Activated naive CD8-positive, alpha-beta T cell treated with anti-CD3 and anti-CD28 coated beads, Interleukin-2, amount 10 ng/mL, durations not matched to agents 7 days and 5 days (primary cell): ENCODE measurements around the gene UBE2C. TPM values are rescaled to one million over a fixed set of nuclear protein-coding genes. Genes with fewer than 3 reads are reported as not detected.
"Not testable (repeated sequence)": the region's sequence is repeated elsewhere in the genome, so short reads cannot be mapped to it uniquely, and the experiment has no call there.

Experiments
- ATAC-seq: fragments of 150-1000 bp; cut with Tn5 transposase; one replicate; pipeline ENCODE4 v1.10.0; 2021; ENCODE audit warnings: low read depth, moderate library complexity
- POLR2A ChIA-PET: fragments of 350-600 bp; sonication (Branson Sonifier 250); formaldehyde crosslinking; loops from one replicate; lab custom pipeline; 2021; ENCODE audit warnings: antibody characterized with exemption; lab: Charles Lee
- DNase-seq: peaks from one replicate; pipeline ENCODE4 v3.0.0; 2021
- H3K27ac Mint-ChIP-seq: one replicate; pipeline ENCODE4 v1.8.0; 2022; ENCODE audit warnings: mild to moderate bottlenecking, mixed read lengths
- H3K27me3 Mint-ChIP-seq: one replicate; pipeline ENCODE4 v1.8.0; 2022; ENCODE audit warnings: mild to moderate bottlenecking, moderate library complexity, mixed read lengths
- H3K36me3 Mint-ChIP-seq: one replicate; pipeline ENCODE4 v1.8.0; 2021; ENCODE audit warnings: mild to moderate bottlenecking, mixed read lengths
- H3K4me1 Mint-ChIP-seq: one replicate; pipeline ENCODE4 v1.8.0; 2021; ENCODE audit warnings: mixed read lengths
- H3K4me3 Mint-ChIP-seq: one replicate; pipeline ENCODE4 v1.8.0; 2022; ENCODE audit warnings: mild to moderate bottlenecking, moderate library complexity, mixed read lengths
- H3K9me3 Mint-ChIP-seq: one replicate; pipeline ENCODE4 v1.8.0; 2021; ENCODE audit warnings: mixed read lengths
- total RNA-seq, 2 experiments: library from RNA; stranded (reverse); gene quantifications; one replicate each; pipeline ENCODE4 v1.2.3, GENCODE V29; 2021

Gene UBE2C
- 100 to 1,000 TPM; 153 to 154 TPM for total RNA-seq

GRCh38 chr20:45812157-45813005, at the start of gene UBE2C:
TSS of gene UBE2C (plus strand) at chr20:45812644. CDS start at chr20:45812696, 52 bp downstream.
- DNase-seq (peak; percentile 92), ATAC-seq (peak; percentile 100)
- POLR2A ChIA-PET, result interaction anchor here (0.7 to 3.3 kb wide), 13 partner anchors 10 to 396 kb away, joined by 3 to 25 read pairs (median 6); partner anchors contain the start of genes ACOT8, CTSA, DNTTIP1 and NEURL2
- H3K27me3 Mint-ChIP-seq, result no peaks in the 10 kb centered on the region
- no peaks in the 10 kb centered on the region for H3K9me3 Mint-ChIP-seq
- H3K4me1 Mint-ChIP-seq, result peaks cover 23% of the 10 kb centered on the region
- peaks cover 47% of the 10 kb centered on the region for H3K36me3 Mint-ChIP-seq
- H3K27ac Mint-ChIP-seq, result peak within 1 kb of the TSS; percentile 87
- H3K4me3 Mint-ChIP-seq, result peak within 1 kb of the TSS; percentile 92

GRCh38 chr20:45764618-45765282, 47.7 kb upstream of the UBE2C start:
- POLR2A ChIA-PET, ATAC-seq, H3K27me3 Mint-ChIP-seq, DNase-seq, H3K36me3 Mint-ChIP-seq, H3K9me3 Mint-ChIP-seq, H3K4me3 Mint-ChIP-seq, H3K4me1 Mint-ChIP-seq, H3K27ac Mint-ChIP-seq: not testable (repeated sequence)

GRCh38 chr20:45765307-45765875, 47.1 kb upstream of the UBE2C start:
- H3K27ac Mint-ChIP-seq, result no peak overlapping the region
- H3K9me3 Mint-ChIP-seq, result no peaks in the 10 kb centered on the region
- POLR2A ChIA-PET, result no interaction called here
- DNase-seq (no peak), ATAC-seq (no peak)
- H3K4me1 Mint-ChIP-seq, result peaks cover 2% of the 10 kb centered on the region
- H3K36me3 Mint-ChIP-seq, result no peaks in the 10 kb centered on the region
- H3K27me3 Mint-ChIP-seq, result peaks cover 6% of the 10 kb centered on the region
- no peak overlapping the region for H3K4me3 Mint-ChIP-seq

- no peaks in the 10 kb centered on the region for H3K36me3 Mint-ChIP-seq
- no peak overlapping the region for H3K4me3 Mint-ChIP-seq
- H3K4me1 Mint-ChIP-seq, result peaks cover 3% of the 10 kb centered on the region
- POLR2A ChIA-PET, result no interaction called here
- H3K9me3 Mint-ChIP-seq, result no peaks in the 10 kb centered on the region
- DNase-seq (no peak), ATAC-seq (no peak)
- H3K27me3 Mint-ChIP-seq, result peaks cover 6% of the 10 kb centered on the region
- no peak overlapping the region for H3K27ac Mint-ChIP-seq
These were observed 46.5 kb upstream of the UBE2C start for GRCh38 chr20:45765980-45766379.

GRCh38 chr20:45768479-45768878, 44.0 kb upstream of the UBE2C start:
- H3K27me3 Mint-ChIP-seq, result peaks cover 2% of the 10 kb centered on the region
- H3K4me3 Mint-ChIP-seq, result no peak overlapping the region
- POLR2A ChIA-PET, result interaction anchor here (0.7 kb wide), 1 partner anchor 164 kb away, joined by 3 read pairs; no protein-coding TSS in a partner anchor
- DNase-seq (no peak), ATAC-seq (no peak)
- H3K36me3 Mint-ChIP-seq, result no peaks in the 10 kb centered on the region
- H3K9me3 Mint-ChIP-seq, result no peaks in the 10 kb centered on the region
- no peak overlapping the region for H3K27ac Mint-ChIP-seq
- peaks cover 2% of the 10 kb centered on the region for H3K4me1 Mint-ChIP-seq

GRCh38 chr20:45771182-45771759, 41.2 kb upstream of the UBE2C start:
- POLR2A ChIA-PET, result interaction anchor here (0.6 to 1.2 kb wide), 6 partner anchors 315 to 452 kb away, joined by 3 to 6 read pairs (median 3); partner anchors contain the start of gene SYS1
- peak; percentile 80 for DNase-seq
- Mint-ChIP-seq H3K27ac (no peak overlapping the region), H3K9me3 (no peaks in the 10 kb centered on the region), H3K36me3 (no peaks in the 10 kb centered on the region), H3K4me1 (peaks cover 2% of the 10 kb centered on the region), H3K27me3 (peaks cover 3% of the 10 kb centered on the region), H3K4me3 (no peak overlapping the region)
- ATAC-seq, result peak; percentile 45

GRCh38 chr20:45772693-45773092, 39.8 kb upstream of the UBE2C start:
- H3K27ac Mint-ChIP-seq, result no peak overlapping the region
- H3K4me1 Mint-ChIP-seq, result peaks cover 2% of the 10 kb centered on the region
- no peak for DNase-seq
- peaks cover 4% of the 10 kb centered on the region for H3K27me3 Mint-ChIP-seq
- H3K9me3 Mint-ChIP-seq, result no peaks in the 10 kb centered on the region
- POLR2A ChIA-PET, result no interaction called here
- H3K4me3 Mint-ChIP-seq, result no peak overlapping the region
- no peak for ATAC-seq
- H3K36me3 Mint-ChIP-seq, result no peaks in the 10 kb centered on the region

GRCh38 chr20:45774945-45775344, 37.5 kb upstream of the UBE2C start:
- Mint-ChIP-seq H3K27me3 (peaks cover 4% of the 10 kb centered on the region), H3K36me3 (no peaks in the 10 kb centered on the region)
- POLR2A ChIA-PET, result interaction anchor here (0.7 kb wide), 1 partner anchor 360 kb away, joined by 7 read pairs; no protein-coding TSS in a partner anchor

GRCh38 chr20:45775411-45775810, 37.0 kb upstream of the UBE2C start:
- peaks cover 4% of the 10 kb centered on the region for H3K27me3 Mint-ChIP-seq
- POLR2A ChIA-PET, result no interaction called here
- ATAC-seq (no peak), DNase-seq (no peak)
- H3K9me3 Mint-ChIP-seq, result no peaks in the 10 kb centered on the region
- no peaks in the 10 kb centered on the region for H3K36me3 Mint-ChIP-seq
- H3K27ac Mint-ChIP-seq, result no peak overlapping the region
- no peak overlapping the region for H3K4me3 Mint-ChIP-seq
- H3K4me1 Mint-ChIP-seq, result peaks cover 7% of the 10 kb centered on the region

More at GRCh38 chr20:45774945-45775344, 37.5 kb upstream of the UBE2C start:
- H3K4me3 Mint-ChIP-seq, result no peak overlapping the region
- DNase-seq (no peak), ATAC-seq (no peak)
- H3K9me3 Mint-ChIP-seq, result no peaks in the 10 kb centered on the region
- H3K27ac Mint-ChIP-seq, result no peak overlapping the region
- peaks cover 7% of the 10 kb centered on the region for H3K4me1 Mint-ChIP-seq

- H3K4me3 Mint-ChIP-seq, result no peak overlapping the region
- ATAC-seq, result no peak
- H3K9me3 Mint-ChIP-seq, result no peaks in the 10 kb centered on the region
- peaks cover 4% of the 10 kb centered on the region for H3K27me3 Mint-ChIP-seq
- POLR2A ChIA-PET, result no interaction called here
- DNase-seq, result no peak
- no peaks in the 10 kb centered on the region for H3K36me3 Mint-ChIP-seq
- H3K4me1 Mint-ChIP-seq, result peaks cover 9% of the 10 kb centered on the region
- no peak overlapping the region for H3K27ac Mint-ChIP-seq
These were observed 35.5 kb upstream of the UBE2C start for GRCh38 chr20:45776931-45777330.

- Mint-ChIP-seq H3K36me3 (no peaks in the 10 kb centered on the region), H3K27ac (no peak overlapping the region), H3K4me1 (peaks cover 19% of the 10 kb centered on the region), H3K4me3 (no peak overlapping the region), H3K27me3 (peaks cover 6% of the 10 kb centered on the region), H3K9me3 (no peaks in the 10 kb centered on the region)
- POLR2A ChIA-PET, result no interaction called here
- ATAC-seq, result no peak
- DNase-seq, result no peak
These were observed 33.2 kb upstream of the UBE2C start for GRCh38 chr20:45779011-45779915.

- Mint-ChIP-seq H3K27me3 (peaks cover 4% of the 10 kb centered on the region), H3K36me3 (no peaks in the 10 kb centered on the region), H3K4me3 (no peak overlapping the region), H3K4me1 (peaks cover 20% of the 10 kb centered on the region), H3K27ac (no peak overlapping the region), H3K9me3 (no peaks in the 10 kb centered on the region)
- no peak for DNase-seq
- POLR2A ChIA-PET, result no interaction called here
- no peak for ATAC-seq
These were observed 32.3 kb upstream of the UBE2C start for GRCh38 chr20:45780159-45780558.
